Limb (tissue), 2 donors: Measurements from ENCODE around the gene SERINC5.

Experiments used
- DNase-seq, 2 donors: peaks; one replicate each; pipeline ENCODE4 v3.0.0-alpha.2; 2016; ENCODE audit errors: extremely low spot score in 2 of 2

The SERINC5 gene

DNA sequence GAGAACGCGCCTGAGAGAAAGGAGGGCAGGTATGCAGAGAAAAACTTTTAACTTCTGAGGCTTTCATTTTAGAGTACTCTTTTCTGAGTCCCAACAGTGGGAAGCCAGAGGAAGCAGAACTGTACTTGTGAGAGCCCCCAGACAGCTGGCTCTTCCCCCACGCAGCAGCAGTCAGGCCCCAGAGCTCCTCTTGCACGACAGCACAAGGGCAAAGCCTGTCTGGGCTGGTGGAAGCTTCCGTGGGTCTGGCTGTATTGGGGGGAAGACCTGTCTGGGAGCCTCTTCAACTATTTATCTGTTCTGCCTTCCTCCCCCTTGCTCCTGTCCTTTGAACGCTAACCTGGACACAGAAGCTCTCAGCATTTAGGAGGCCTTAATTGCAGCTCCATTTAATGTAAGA, 152.5 kb downstream of the SERINC5 start:
- DNase-seq, result no peak

DNA sequence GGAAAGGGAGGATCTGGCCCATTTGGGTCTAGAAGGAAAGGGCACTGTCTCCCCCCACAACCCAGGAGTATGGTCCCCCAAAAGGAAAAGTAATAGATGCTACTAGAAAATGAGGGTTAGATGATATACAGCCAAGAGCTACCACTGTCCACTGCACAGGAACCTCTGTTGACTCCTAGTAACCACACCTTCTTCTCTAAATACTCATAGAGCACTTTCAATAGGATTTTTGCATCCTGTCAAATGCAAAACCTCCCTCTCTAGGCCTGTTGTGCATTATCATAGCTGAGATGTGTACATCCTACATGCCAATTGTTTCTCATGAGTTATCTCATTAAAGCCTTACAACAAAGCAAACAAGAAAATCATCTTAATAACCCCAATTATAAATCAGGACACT, 153.9 kb downstream of the SERINC5 start:
- DNase-seq, result no peak

GRCh38 chr5:80097451-80097850, 158.4 kb downstream of the SERINC5 start:
- DNase-seq, result no peak

- DNase-seq, result no peak
Measured at GRCh38 chr5:80094236-80094738, 161.6 kb downstream of the SERINC5 start.

DNA sequence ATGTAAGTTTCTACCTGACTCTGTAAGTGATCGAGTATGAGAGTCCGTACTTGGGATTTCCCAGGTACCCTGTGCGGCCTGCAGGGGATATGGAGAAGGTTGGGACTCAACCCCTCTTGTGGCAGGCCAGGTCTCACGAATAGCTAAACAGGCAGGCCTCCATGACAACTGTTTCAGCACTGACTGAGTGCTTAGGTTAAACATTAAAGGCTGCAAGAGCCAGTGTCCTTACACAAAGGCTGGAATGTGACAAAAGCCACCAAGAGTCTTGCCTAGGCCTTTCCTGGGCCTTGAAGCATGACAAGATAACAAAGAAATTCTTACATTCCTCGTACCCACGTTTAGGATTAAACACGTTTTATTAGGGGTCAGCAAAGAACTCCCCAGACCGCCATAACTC, 162.1 kb downstream of the SERINC5 start:
- DNase-seq, result no peak

GRCh38 chr5:80092486-80093107, 163.3 kb downstream of the SERINC5 start:
- DNase-seq, result no peak

DNA sequence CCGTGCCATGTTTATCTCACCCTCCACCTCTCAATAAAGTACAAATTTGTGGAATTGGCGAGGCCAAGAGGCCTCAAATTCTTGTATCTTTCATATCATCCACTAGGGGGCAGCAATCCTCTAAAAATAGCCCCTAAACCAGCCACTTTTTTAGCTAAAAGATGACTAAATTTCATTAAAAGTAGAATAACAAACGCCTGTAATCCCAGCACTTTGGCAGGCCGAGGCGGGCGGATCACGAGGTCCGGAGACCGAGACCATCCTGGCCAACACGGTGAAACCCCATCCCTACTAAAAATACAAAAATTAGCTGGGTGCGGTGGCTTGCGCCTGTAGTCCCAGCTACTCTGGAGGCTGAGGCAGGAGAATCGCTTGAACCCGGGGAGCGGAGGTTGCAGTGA, 164.1 kb downstream of the SERINC5 start:
- peak in 1 of 2 donors; percentile 80 for DNase-seq

GRCh38 chr5:80090884-80091166, 165.0 kb downstream of the SERINC5 start:
- DNase-seq, result no peak

GRCh38 chr5:80083101-80083890, 172.6 kb downstream of the SERINC5 start:
- peak; percentile 65 to 91 for DNase-seq

GRCh38 chr5:80082731-80083100, 173.1 kb downstream of the SERINC5 start:
- DNase-seq, result peak; percentile 91 to 94

DNA sequence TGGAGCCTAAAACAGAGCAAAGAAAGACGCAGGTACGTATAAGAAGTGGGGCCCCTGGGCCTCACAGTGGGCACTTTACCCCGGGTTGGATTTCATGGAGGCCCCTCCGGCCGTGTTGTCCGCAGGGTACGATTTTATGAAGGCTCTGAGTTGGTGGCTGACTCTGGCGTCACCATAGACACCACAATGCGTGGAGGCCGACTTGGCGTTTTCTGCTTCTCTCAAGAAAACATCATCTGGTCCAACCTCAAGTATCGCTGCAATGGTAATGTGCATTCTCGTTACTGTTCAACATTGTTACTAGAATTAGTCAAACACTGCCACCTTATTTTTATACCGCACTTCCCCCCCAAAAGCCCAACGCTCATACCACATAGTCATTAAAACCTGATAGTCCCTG, 173.6 kb downstream of the SERINC5 start:
- peak in 1 of 2 donors; percentile 38 for DNase-seq

DNA sequence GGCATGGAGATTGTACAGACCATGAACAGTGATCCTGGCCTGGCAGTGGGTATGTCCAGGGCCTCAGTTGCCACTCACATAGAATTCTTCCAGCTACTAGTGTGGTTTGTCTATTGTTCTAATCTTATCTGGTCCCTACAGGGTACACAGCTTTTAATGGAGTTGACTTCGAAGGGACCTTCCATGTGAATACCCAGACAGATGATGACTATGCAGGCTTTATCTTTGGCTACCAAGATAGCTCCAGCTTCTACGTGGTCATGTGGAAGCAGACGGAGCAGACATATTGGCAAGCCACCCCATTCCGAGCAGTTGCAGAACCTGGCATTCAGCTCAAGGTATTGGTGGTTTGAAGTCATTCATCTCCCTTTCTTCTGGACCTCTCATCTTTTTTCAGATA, 176.9 kb downstream of the SERINC5 start:
- DNase-seq, result peak in 1 of 2 donors; percentile 8

DNA sequence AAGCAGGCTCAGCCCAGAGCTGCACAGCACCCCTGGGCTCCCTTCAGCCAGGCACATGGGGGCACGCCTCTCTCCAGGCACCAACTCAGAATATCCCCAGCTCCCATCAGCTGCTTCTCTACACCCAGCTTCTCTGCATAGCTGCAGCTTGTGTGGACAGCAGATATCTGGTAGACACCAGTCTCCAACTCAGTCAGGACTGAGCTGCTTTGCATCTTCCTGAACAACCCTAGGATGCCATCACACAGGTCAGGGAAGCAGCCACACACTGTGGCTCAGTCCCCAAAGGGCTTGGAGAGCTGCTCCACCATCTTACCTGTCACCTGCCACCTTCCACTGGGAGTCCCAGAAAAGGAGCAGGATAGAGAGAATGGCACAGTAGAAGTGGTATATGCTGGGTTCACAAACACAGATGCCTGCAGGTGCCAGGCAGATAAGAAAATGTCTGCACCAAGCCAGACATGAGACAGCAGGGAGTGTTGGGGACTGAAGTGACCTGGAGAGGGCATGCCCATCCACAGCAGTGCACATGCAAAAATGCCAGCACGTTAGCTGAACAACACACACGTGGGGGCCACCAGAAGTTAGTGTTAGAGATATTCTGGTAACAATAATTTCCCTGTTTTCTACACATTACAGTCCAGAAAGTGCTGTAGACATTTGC, 178.7 kb downstream of the SERINC5 start:
- DNase-seq, result no peak

- no peak for DNase-seq
Measured at GRCh38 chr5:80076131-80077050, 179.5 kb downstream of the SERINC5 start.

DNA sequence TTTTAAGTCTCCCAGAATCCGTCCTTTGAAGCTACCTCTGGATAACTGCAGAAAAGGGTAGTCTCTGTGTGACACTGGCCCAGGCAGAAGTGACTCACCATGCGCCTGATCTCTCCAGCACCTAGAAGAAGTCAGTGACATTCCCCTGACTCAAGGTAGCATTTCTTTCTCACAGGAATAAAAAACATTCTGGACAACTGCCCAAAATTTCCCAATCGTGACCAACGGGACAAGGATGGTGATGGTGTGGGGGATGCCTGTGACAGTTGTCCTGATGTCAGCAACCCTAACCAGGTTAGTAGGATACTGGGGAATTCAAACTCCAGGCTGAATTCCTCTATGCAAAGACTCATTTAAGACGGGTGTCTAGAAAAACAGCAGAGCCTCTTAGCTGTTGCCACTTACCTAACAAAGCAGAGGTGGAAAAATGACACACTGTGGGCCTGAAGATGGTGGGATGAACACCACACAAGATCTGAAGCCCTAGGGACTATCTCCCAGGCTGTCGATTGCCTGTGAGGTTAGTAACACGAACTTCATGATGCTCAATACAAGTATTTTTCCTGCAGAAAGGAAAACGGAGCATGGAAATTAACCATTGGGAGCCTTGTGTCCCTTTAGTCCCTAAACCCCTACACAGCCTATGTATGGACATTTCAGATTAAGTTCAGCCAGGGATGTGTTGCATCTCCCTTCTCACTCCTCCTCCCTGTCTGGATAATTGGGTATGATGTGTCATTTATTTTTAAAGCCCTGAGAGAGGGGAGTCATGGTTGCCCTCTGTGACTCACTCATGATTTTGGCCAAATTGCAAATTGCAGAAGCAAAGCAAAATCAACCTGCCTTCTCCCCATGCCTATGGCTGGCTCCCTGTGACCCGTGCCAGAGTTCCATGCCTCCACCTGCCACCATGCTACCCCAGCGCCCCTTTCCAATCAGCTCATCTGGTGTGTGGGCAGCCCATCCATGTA, 183.5 kb downstream of the SERINC5 start:
- peak in 1 of 2 donors; percentile 6 for DNase-seq

DNA sequence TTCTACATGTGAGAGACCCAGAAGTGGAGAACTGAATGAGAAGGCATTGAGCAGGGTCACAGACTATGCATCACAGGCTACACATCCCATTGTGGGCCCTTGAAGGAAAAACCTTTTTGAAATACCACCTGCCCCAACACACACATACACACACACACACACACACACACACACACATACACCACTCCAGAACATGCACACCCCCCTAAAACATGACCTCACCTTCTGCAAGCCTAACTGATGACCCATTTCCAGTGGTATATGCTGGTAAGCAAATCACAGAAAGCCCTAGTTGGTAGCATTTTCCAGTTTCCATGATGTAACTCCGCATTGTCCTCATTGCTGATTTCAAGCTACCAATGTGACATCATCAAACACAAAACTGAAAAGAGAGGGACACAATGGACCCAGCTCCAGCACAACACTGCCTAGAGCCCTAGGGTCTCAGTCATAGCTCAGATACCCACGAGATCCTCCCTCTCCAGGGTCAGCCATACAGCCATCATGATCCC, 184.3 kb downstream of the SERINC5 start:
- DNase-seq, result no peak

GRCh38 chr5:80070338-80071056, 185.4 kb downstream of the SERINC5 start:
- no peak for DNase-seq

DNA sequence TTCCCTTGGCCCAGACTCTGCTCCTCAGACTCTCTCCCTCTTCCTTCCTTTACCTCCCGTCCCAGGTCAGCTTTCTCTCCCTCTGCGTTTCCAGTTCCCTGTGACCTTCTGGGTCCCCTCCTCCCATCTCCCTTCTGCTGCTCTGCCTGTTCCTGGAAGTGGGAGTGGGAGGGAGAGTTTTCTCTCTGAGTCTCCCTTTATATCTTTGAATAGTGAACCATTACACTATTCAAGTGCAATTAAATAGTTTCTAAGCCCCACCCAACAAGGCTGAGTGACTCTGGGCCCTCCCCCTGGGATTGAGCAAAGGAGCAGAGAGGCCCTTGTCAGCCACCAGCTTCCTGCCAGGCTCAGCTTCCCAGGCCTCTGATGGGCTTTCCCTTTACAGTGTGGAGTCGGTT, 185.9 kb downstream of the SERINC5 start:
- no peak for DNase-seq

DNA sequence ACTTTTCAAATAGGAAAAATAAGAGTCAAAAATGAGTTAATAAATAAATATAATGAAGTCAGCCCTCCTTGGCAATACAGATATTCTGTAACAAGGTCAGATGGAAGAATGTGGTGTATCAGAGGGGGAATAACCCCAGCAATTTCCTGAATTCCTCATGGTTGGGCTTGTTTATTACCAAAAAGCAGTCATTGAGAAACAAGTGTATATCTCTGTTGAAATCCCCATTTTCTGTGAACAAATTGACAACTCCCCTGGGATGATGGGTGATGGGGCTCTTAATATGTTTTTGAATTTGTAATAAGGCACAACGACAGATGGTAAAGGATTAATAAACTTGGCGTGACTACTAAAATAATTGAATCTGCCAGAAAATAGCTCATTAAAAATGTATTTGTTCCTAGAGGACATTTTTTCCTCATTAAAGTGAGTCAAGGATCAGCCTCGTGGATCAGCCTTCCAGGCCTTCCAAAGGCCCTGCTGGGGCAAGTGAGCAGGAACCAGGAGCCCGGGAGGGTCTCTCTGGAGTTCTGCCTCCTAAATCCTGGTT, 186.5 kb downstream of the SERINC5 start:
- DNase-seq, result no peak
